Raji (cell line): ENCODE results near the gene HOPX.

Experiments
- POLR2A ChIP-seq: IDR thresholded peaks from 2 replicates; pipeline ENCODE4 v1.6.1; 2011; ENCODE audit warnings: low read depth, low read length, control low read depth; ENCODE audit not compliant: insufficient read depth

The HOPX gene

GRCh38 chr4:56626963-56627362, 54.1 kb downstream of the HOPX start:
- TF ChIP-seq POLR2A = no peak

- TF ChIP-seq POLR2A = no peak
Observed at GRCh38 chr4:56626420-56626819, 54.7 kb downstream of the HOPX start.

GRCh38 chr4:56622176-56622575, 58.9 kb downstream of the HOPX start:
- TF ChIP-seq POLR2A = no peak

GRCh38 chr4:56619816-56620215, 61.3 kb downstream of the HOPX start:
- TF ChIP-seq POLR2A = no peak

GRCh38 chr4:56619160-56619559, 61.9 kb downstream of the HOPX start:
- no peak for TF ChIP-seq POLR2A

- TF ChIP-seq POLR2A = no peak
Observed at GRCh38 chr4:56618734-56619133, 62.4 kb downstream of the HOPX start.

GRCh38 chr4:56613101-56613862, 67.8 kb downstream of the HOPX start:
- no peak for TF ChIP-seq POLR2A

GRCh38 chr4:56612282-56612681, 68.8 kb downstream of the HOPX start:
- no peak for TF ChIP-seq POLR2A

GRCh38 chr4:56611501-56611900, 69.6 kb downstream of the HOPX start:
- no peak for TF ChIP-seq POLR2A

GRCh38 chr4:56607926-56608325, 73.2 kb downstream of the HOPX start:
- TF ChIP-seq POLR2A = no peak

GRCh38 chr4:56606385-56606784, 74.7 kb downstream of the HOPX start:
- TF ChIP-seq POLR2A = no peak

- no peak for TF ChIP-seq POLR2A
Observed at GRCh38 chr4:56603297-56603696, 77.8 kb downstream of the HOPX start.
